GM21619 (cell line): Measurements from ENCODE around the gene PRKN.
A peak's percentile ranks its signal among the peaks of the same experiment; 100 is the strongest.

Source experiments
- ATAC-seq: cut with Tn5 transposase; IDR thresholded peaks from one replicate; pipeline ENCODE4 v1.9.1; 2021; ENCODE audit not compliant: unreplicated experiment

The PRKN gene

GRCh38 chr6:161590961-161591627 lies 1136.5 kb downstream of the PRKN start:
- ATAC-seq = no peak

GRCh38 chr6:161586887-161587286 lies 1140.7 kb downstream of the PRKN start:
- no peak for ATAC-seq

GRCh38 chr6:161584621-161585340 lies 1142.8 kb downstream of the PRKN start:
- no peak for ATAC-seq

- no peak for ATAC-seq
Measured at GRCh38 chr6:161584051-161584450, 1143.5 kb downstream of the PRKN start.

GRCh38 chr6:161583584-161583983 lies 1144.0 kb downstream of the PRKN start:
- ATAC-seq = no peak

- no peak for ATAC-seq
Measured at GRCh38 chr6:161578478-161578877, 1149.1 kb downstream of the PRKN start.

GRCh38 chr6:161575523-161576254 lies 1151.9 kb downstream of the PRKN start:
- no peak for ATAC-seq

GRCh38 chr6:161568885-161569456 lies 1158.6 kb downstream of the PRKN start:
- ATAC-seq = no peak

GRCh38 chr6:161564952-161565351 lies 1162.6 kb downstream of the PRKN start:
- ATAC-seq = no peak

GRCh38 chr6:161561908-161562307 lies 1165.7 kb downstream of the PRKN start:
- ATAC-seq = no peak

- ATAC-seq = no peak
Measured at GRCh38 chr6:161557333-161558107, 1170.0 kb downstream of the PRKN start.

- no peak for ATAC-seq
Measured at GRCh38 chr6:161554883-161555282, 1172.7 kb downstream of the PRKN start.

GRCh38 chr6:161549977-161550655 lies 1177.5 kb downstream of the PRKN start:
- ATAC-seq = no peak

GRCh38 chr6:161548713-161549296 lies 1178.8 kb downstream of the PRKN start:
- ATAC-seq = no peak

GRCh38 chr6:161547617-161548016 lies 1179.9 kb downstream of the PRKN start:
- ATAC-seq = no peak

GRCh38 chr6:161546632-161547031 lies 1180.9 kb downstream of the PRKN start:
- ATAC-seq = no peak

GRCh38 chr6:161545741-161546140 lies 1181.8 kb downstream of the PRKN start:
- no peak for ATAC-seq

- no peak for ATAC-seq
Measured at GRCh38 chr6:161544801-161545480, 1182.6 kb downstream of the PRKN start.

- peak; percentile 63 for ATAC-seq
Measured at GRCh38 chr6:161543684-161544309, 1183.8 kb downstream of the PRKN start.
